KOPT-K1 (cell line): ENCODE measurements around the gene CLEC2L.

ENCODE experiments used
- H3K27ac ChIP-seq: fragments of 200-600 bp; sonication (generic); 2 replicates; pipeline ENCODE4 v1.5.1; 2016; ENCODE audit warnings: antibody characterized with exemption, mild to moderate bottlenecking, low read depth, low read length; ENCODE audit not compliant: poor library complexity, severe bottlenecking
- H3K36me3 ChIP-seq: fragments of 200-600 bp; sonication (generic); 2 replicates; pipeline ENCODE4 v1.5.1; 2017; ENCODE audit warnings: antibody characterized with exemption, mild to moderate bottlenecking, low read length, moderate library complexity; ENCODE audit not compliant: insufficient read depth
- H3K9me3 ChIP-seq: fragments of 200-600 bp; sonication (generic); 2 replicates; pipeline ENCODE4 v1.5.1; 2017; ENCODE audit warnings: antibody characterized with exemption, low read length, mild to moderate bottlenecking; ENCODE audit not compliant: insufficient read depth, poor library complexity, severe bottlenecking

Gene CLEC2L

GRCh38 chr7:139523199-139523941 is at the start of gene CLEC2L:
TSS of gene CLEC2L (plus strand) at chr7:139523685. CDS start at chr7:139523928, 243 bp downstream.
- H3K9me3 ChIP-seq: no peaks in the 10 kb centered on the region
- H3K36me3 ChIP-seq: no peaks in the 10 kb centered on the region
- H3K27ac ChIP-seq: no peak within 1 kb of the TSS

DNA sequence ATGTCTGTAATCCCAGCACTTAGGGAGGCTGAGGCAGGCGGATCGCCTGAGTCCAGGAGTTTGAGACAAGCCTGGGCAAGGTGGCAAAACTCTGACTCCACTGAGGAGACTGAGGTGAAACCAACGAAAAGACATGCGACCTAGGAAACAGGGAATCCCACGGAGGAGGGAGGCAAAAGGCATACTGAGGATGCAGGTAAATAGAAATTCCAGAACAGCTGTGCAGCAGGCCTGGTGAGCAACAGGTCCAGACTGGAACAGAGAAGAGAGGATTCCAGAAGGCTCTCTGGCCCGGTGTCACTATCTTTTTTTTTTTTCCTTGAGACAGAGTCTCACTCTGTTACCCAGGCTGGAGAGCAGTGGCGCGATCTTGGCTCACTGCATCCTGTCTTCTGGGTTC is 47.3 kb upstream of the CLEC2L start:
- Histone ChIP-seq H3K36me3 (no peaks in the 10 kb centered on the region), H3K27ac (no peak overlapping the region), H3K9me3 (peaks cover 7% of the 10 kb centered on the region)

GRCh38 chr7:139476891-139477290 is 46.6 kb upstream of the CLEC2L start:
- H3K36me3 ChIP-seq: no peaks in the 10 kb centered on the region
- H3K27ac ChIP-seq: no peak overlapping the region
- H3K9me3 ChIP-seq: peaks cover 7% of the 10 kb centered on the region

DNA sequence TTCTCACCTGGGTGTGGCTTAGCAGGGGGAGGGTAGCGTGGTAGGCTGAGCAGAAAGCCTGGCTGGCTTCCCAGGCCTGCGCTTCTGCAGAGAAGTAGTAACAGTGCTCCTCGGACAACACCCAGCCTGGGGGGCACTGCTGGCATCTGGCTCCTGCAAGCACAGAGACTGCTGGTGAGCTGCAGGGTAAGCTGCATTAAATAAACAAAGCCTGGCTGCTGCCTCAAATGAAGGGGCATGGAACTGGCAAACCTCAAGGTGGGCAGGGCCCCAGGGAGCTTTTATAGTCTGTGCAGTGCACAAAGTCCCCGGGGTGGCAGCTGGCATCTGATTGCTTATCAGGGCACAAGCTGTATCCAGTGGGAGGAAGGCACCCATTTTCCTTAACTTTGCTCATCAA is 43.9 kb upstream of the CLEC2L start:
- no peak overlapping the region for H3K27ac ChIP-seq
- H3K9me3 ChIP-seq: no peaks in the 10 kb centered on the region
- H3K36me3 ChIP-seq: no peaks in the 10 kb centered on the region

DNA sequence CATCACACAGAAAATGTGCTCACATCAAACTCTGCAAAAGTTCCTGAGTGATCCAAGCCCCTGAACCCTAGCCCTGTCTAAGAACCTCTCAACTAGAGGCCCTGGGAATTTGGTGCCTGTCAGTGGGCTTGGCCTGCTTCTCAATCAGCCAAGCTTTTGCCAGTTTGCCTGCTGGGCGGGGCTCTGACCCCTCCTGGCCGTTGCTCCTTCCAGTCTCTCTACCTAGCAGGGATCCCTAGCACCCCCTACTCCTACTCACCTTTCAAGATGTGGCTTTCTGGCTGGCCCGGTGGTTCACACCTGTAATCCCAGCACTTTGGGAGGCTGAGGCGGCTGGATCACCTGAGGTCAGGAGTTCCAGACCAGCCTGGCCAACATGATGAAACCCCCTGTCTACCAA is 42.1 kb upstream of the CLEC2L start:
- H3K36me3 ChIP-seq: no peaks in the 10 kb centered on the region
- no peak overlapping the region for H3K27ac ChIP-seq
- no peaks in the 10 kb centered on the region for H3K9me3 ChIP-seq

DNA sequence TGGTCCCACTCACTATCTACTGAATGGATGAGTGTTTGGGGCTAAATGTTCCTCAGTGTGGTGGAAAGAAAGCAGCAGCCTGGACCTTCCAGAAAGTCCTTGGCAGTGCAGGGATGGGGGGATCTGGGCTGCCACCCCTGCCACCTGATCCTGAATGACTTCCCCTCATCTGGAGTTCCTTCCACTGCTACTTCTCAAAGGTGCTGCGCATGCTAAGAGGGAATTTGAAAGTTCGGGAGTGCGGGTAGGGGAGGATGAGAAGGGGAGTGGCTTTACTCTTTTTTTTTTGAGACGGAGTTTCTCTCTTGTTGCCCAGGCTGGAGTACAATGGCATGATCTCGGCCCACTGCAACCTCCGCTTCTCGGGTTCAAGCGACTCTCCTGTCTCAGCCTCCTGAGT is 41.4 kb upstream of the CLEC2L start:
- H3K36me3 ChIP-seq: no peaks in the 10 kb centered on the region
- no peak overlapping the region for H3K27ac ChIP-seq
- H3K9me3 ChIP-seq: no peaks in the 10 kb centered on the region

GRCh38 chr7:139482662-139483466 is 40.6 kb upstream of the CLEC2L start:
- H3K36me3 ChIP-seq: no peaks in the 10 kb centered on the region
- H3K9me3 ChIP-seq: no peaks in the 10 kb centered on the region
- no peak overlapping the region for H3K27ac ChIP-seq

DNA sequence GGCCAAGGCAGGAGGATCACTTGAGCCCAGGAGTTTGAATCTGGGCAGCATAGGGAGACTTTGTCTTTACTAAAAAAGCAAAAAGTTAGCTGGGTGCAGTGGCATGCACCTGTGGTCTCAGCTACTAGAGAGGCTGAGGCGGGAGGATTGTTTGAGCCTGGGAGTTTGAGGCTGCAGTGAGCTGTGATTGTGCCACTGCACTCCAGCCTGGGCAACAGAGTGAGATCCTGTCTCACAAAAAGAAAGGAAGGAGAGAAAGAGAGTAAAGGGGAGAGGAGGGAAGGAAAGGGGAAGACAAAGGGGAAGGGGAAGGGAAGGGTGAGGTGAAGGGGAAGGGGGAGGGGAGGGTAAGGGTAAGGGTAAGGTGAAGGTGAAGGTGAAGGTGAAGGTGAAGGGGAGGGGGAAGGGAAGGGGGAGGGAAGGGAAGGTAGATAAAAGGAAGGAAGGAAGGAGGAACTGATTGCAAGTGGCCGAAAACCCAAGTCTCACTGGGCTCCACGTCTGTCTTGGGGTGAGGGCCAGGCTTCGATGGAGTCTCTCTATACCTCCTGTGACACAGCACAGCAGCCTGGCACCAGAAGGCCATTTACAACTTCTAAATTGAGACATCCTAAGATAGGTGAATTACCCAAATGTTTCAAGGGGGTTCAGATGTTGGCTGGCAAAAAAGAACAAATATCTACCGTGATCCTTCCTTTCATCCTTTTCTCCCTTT is 36.0 kb upstream of the CLEC2L start:
- no peak overlapping the region for H3K27ac ChIP-seq
- H3K9me3 ChIP-seq: no peaks in the 10 kb centered on the region
- H3K36me3 ChIP-seq: no peaks in the 10 kb centered on the region

- no peaks in the 10 kb centered on the region for H3K9me3 ChIP-seq
- H3K36me3 ChIP-seq: no peaks in the 10 kb centered on the region
- H3K27ac ChIP-seq: no peak overlapping the region
Measured at GRCh38 chr7:139488810-139489209, 34.7 kb upstream of the CLEC2L start.

GRCh38 chr7:139490130-139490529 is 33.4 kb upstream of the CLEC2L start:
- H3K27ac ChIP-seq: no peak overlapping the region
- no peaks in the 10 kb centered on the region for H3K9me3 ChIP-seq
- no peaks in the 10 kb centered on the region for H3K36me3 ChIP-seq

GRCh38 chr7:139492293-139492692 is 31.2 kb upstream of the CLEC2L start:
- Histone ChIP-seq H3K27ac (no peak overlapping the region), H3K9me3 (no peaks in the 10 kb centered on the region), H3K36me3 (no peaks in the 10 kb centered on the region)

GRCh38 chr7:139494835-139495579 is 28.5 kb upstream of the CLEC2L start:
- no peaks in the 10 kb centered on the region for H3K9me3 ChIP-seq
- no peaks in the 10 kb centered on the region for H3K36me3 ChIP-seq
- no peak overlapping the region for H3K27ac ChIP-seq

GRCh38 chr7:139495580-139496125 is 27.8 kb upstream of the CLEC2L start:
- Histone ChIP-seq H3K9me3 (no peaks in the 10 kb centered on the region), H3K36me3 (no peaks in the 10 kb centered on the region), H3K27ac (no peak overlapping the region)

DNA sequence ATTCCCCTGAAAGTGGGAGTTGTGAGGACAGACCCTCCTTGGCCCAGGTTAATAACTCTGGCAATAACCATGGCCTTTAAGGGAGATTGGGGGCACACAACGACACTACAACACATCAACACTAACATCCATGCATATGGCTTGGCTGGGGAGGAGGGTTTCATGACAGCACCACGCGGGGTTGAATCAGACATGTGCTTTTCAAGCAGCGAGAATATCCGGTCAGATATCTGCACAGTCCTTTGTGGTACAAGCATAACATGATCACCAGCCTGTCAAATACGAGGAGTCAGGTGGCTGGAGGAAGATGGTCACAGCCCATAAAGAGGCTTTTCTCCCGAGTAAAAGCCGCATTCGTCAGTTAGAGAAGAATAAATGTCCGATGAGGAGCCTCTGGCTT is 27.0 kb upstream of the CLEC2L start:
- no peaks in the 10 kb centered on the region for H3K9me3 ChIP-seq
- no peak overlapping the region for H3K27ac ChIP-seq
- H3K36me3 ChIP-seq: no peaks in the 10 kb centered on the region
